Neural progenitor cell (in vitro differentiated cells): Measurements from ENCODE around the gene CACNA1E.

Experiments used
- CTCF ChIP-seq: fragments of 200-600 bp; sonication (generic); IDR thresholded peaks from 2 replicates; pipeline ENCODE4 v1.5.1; 2017; ENCODE audit warnings: antibody characterized with exemption, mild to moderate bottlenecking
- EZH2 ChIP-seq: fragments of 200-600 bp; sonication (generic); IDR thresholded peaks from 2 replicates; pipeline ENCODE4 v1.6.1; 2017; ENCODE audit warnings: antibody characterized with exemption, mild to moderate bottlenecking, moderate library complexity
- EZH2phosphoT487 ChIP-seq: fragments of 200-600 bp; sonication (generic); IDR thresholded peaks from 2 replicates; pipeline ENCODE4 v1.6.1; 2017; ENCODE audit warnings: antibody characterized with exemption

GRCh38 chr1:181620183-181620582, 136.9 kb downstream of the CACNA1E start:
- TF ChIP-seq CTCF, result no peak
- no peak for TF ChIP-seq EZH2
- no peak for TF ChIP-seq EZH2phosphoT487
